SU-DHL-6 (cell line): ENCODE measurements around the gene CLTB.

ENCODE experiments used
- EZH2phosphoT487 ChIP-seq: fragments of 200-600 bp; sonication (generic), shearing (Covaris generic); conservative IDR thresholded peaks from 2 replicates; pipeline ENCODE4 v1.6.1; 2018; ENCODE audit warnings: mild to moderate bottlenecking, antibody characterized with exemption, low read length, moderate library complexity, mixed read lengths
- TF ChIP-seq, protein P1 (sequence below): fragments of 200-600 bp; sonication (generic); IDR thresholded peaks from one replicate; pipeline ENCODE4 v1.5.1; 2017; ENCODE audit warnings: antibody characterized with exemption, mild to moderate bottlenecking, low read length, moderate library complexity; ENCODE audit not compliant: insufficient read depth, poor library complexity, severe bottlenecking

GRCh38 chr5:176424181-176424580 is 7.8 kb upstream of the CLTB start:
- TF ChIP-seq, protein P1, sequence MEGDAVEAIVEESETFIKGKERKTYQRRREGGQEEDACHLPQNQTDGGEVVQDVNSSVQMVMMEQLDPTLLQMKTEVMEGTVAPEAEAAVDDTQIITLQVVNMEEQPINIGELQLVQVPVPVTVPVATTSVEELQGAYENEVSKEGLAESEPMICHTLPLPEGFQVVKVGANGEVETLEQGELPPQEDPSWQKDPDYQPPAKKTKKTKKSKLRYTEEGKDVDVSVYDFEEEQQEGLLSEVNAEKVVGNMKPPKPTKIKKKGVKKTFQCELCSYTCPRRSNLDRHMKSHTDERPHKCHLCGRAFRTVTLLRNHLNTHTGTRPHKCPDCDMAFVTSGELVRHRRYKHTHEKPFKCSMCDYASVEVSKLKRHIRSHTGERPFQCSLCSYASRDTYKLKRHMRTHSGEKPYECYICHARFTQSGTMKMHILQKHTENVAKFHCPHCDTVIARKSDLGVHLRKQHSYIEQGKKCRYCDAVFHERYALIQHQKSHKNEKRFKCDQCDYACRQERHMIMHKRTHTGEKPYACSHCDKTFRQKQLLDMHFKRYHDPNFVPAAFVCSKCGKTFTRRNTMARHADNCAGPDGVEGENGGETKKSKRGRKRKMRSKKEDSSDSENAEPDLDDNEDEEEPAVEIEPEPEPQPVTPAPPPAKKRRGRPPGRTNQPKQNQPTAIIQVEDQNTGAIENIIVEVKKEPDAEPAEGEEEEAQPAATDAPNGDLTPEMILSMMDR = no peak
- no peak for TF ChIP-seq EZH2phosphoT487
